Stimulated activated CD4-positive, alpha-beta T cell treated with anti-CD3 and anti-CD28 coated beads, Interleukin-2, amount 100 ng/mL, for 4 hours (primary cell): ENCODE results near the gene MTUS2.

ENCODE experiments used
- DNase-seq: peaks from one replicate; pipeline ENCODE4 v3.0.0-alpha.2; 2020; ENCODE audit warnings: low read depth

Gene MTUS2

GRCh38 chr13:29548722-29549121, 728.6 kb downstream of the MTUS2 start:
- DNase-seq = no peak

GRCh38 chr13:29550430-29550988, 730.4 kb downstream of the MTUS2 start:
- no peak for DNase-seq

DNA sequence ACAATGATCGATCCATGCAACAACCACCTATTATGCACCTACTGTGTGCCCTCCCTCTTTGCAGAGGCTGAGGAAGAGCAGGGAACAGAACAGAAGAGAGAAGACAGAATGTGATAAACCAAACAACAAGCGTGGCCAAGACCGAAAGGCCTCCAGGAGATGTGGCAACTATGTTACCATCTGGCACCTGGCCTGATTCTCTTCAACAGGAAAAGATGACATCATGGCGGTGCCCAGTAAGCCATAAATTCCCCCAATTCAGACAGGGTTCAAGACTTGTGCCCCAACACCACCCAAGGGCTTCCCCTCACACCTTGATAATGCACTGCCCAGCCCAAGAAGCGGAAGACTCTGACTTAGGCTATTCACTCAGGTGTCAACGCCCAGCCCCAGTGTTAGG, 731.1 kb downstream of the MTUS2 start:
- DNase-seq = no peak
